Left renal pelvis (tissue), 4 donors: ENCODE data around the gene GRIFIN. TPM values are rescaled to one million over a fixed set of nuclear protein-coding genes. Genes with fewer than 3 reads are reported as not detected.
"Not testable (repeated sequence)": the region's sequence is repeated elsewhere in the genome, so short reads cannot be mapped to it uniquely, and the experiment has no call there.

Experiments used
- DNase-seq, 4 donors: peaks; one replicate each; pipeline ENCODE4 v3.0.0-alpha.2; 2013; ENCODE audit warnings: low read depth in 4 of 4, low spot score in 3 of 4
- polyA plus RNA-seq, 4 donors: library from polyadenylated mRNA; unstranded; fragments of 120-200 nt; gene quantifications; one replicate each; pipeline ENCODE4 v1.2.1, GENCODE V29; 2013; ENCODE audit not compliant: insufficient read length in 4 of 4

Gene GRIFIN
- polyA plus RNA-seq, 4 donors = not detected

GRCh38 chr7:2480070-2480408 is 3.8 kb upstream of the GRIFIN start:
- DNase-seq = no peak

- DNase-seq = no peak
Measured at GRCh38 chr7:2479276-2480069, 3.3 kb upstream of the GRIFIN start.

GRCh38 chr7:2478800-2479199 is 2.6 kb upstream of the GRIFIN start:
- no peak for DNase-seq

GRCh38 chr7:2478399-2478785 is 2.2 kb upstream of the GRIFIN start:
- DNase-seq = no peak

- DNase-seq = no peak
Measured at GRCh38 chr7:2477447-2478398, 1.5 kb upstream of the GRIFIN start.

- no peak for DNase-seq
Measured at GRCh38 chr7:2476776-2477446, 713 bp upstream of the GRIFIN start.

- no peak for DNase-seq
Measured at GRCh38 chr7:2475678-2476015, 551 bp downstream of the GRIFIN start.

GRCh38 chr7:2474813-2475677 is 1.2 kb downstream of the GRIFIN start:
- no peak for DNase-seq

GRCh38 chr7:2474224-2474623 is 2.0 kb downstream of the GRIFIN start:
- no peak for DNase-seq

GRCh38 chr7:2473496-2474180 is 2.6 kb downstream of the GRIFIN start:
- DNase-seq = no peak

- DNase-seq = no peak
Measured at GRCh38 chr7:2472739-2473138, 3.5 kb downstream of the GRIFIN start.

GRCh38 chr7:2471396-2471795 is 4.8 kb downstream of the GRIFIN start:
- no peak for DNase-seq

GRCh38 chr7:2471022-2471329 is 5.2 kb downstream of the GRIFIN start:
- no peak for DNase-seq

- no peak for DNase-seq
Measured at GRCh38 chr7:2470204-2471021, 5.8 kb downstream of the GRIFIN start.

- not testable (repeated sequence) for DNase-seq
Measured at GRCh38 chr7:2469460-2470203, 6.6 kb downstream of the GRIFIN start.

- DNase-seq = no peak
Measured at GRCh38 chr7:2468227-2468626, 8.0 kb downstream of the GRIFIN start.

- DNase-seq = no peak
Measured at GRCh38 chr7:2466675-2467074, 9.5 kb downstream of the GRIFIN start.

GRCh38 chr7:2465928-2466327 is 10.3 kb downstream of the GRIFIN start:
- DNase-seq = no peak
